Left colon (tissue), 2 donors: ENCODE data around the gene CIB1. TPM values are rescaled to one million over a fixed set of nuclear protein-coding genes. Genes with fewer than 3 reads are reported as not detected.

Experiments
- ATAC-seq: fragments of 200-7000 bp; cut with Tn5 transposase; one replicate; pipeline ENCODE4 v1.9.1; 2020; ENCODE audit warnings: mild to moderate bottlenecking, moderate library complexity
- DNase-seq, 2 donors: peaks; one replicate each; pipeline ENCODE4 v3.0.0-alpha.2; 2020
- intact Hi-C, 2 donors: fragments of 100-400 bp; cut with DNase I in 1 of 2; cut with micrococcal nuclease in 1 of 2; formaldehyde crosslinking; loops; one replicate each; pipeline versions ENCODE4 v1.11.2 to v1.14.0; 2022; cut with DNase I, micrococcal nuclease
- total RNA-seq, 2 donors: library from RNA; stranded (reverse); fragmentation: NEBNext Ultra II Directional; extraction: Animal tissue kit (Norgen Biotek cat#: 25700); gene quantifications; one replicate each; pipeline ENCODE4 v1.2.1, GENCODE V29; 2021
- donor health status: DM: no; HTN: no; CAD: no.
- donor health status: DM: yes; HTN: yes; CAD: no.

Gene CIB1
- total RNA-seq, 2 donors from 2014 or later: 235 to 242 TPM

GRCh38 chr15:90243943-90244639 lies 10.3 kb upstream of the CIB1 start:
- intact Hi-C loops: no loop called here
- DNase-seq (no peak), ATAC-seq (no peak)

- peak; percentile 15 for ATAC-seq
- intact Hi-C loops: no loop called here
- no peak for DNase-seq
These were observed 7.8 kb upstream of the CIB1 start for GRCh38 chr15:90241343-90242192.

GRCh38 chr15:90240856-90241255 lies 7.1 kb upstream of the CIB1 start:
- DNase-seq (no peak), ATAC-seq (no peak)
- intact Hi-C loops: no loop called here

- DNase-seq (no peak), ATAC-seq (no peak)
- intact Hi-C loops: no loop called here
These were observed 5.6 kb upstream of the CIB1 start for GRCh38 chr15:90239371-90239770.

- intact Hi-C loops: no loop called here
- no peak for DNase-seq
- ATAC-seq: no peak
These were observed 601 bp upstream of the CIB1 start, which contains the start of gene GDPGP1 for GRCh38 chr15:90234096-90234988. TSS of gene GDPGP1 (plus strand) at chr15:90234209. CDS start at chr15:90240909, 6,700 bp downstream.

- intact Hi-C loops: no loop called here
- DNase-seq (no peak), ATAC-seq (no peak)
These were observed 777 bp downstream of the CIB1 start for GRCh38 chr15:90232941-90233386.

GRCh38 chr15:90232196-90232595 lies 1.5 kb downstream of the CIB1 start:
- intact Hi-C loops: no loop called here
- DNase-seq (no peak), ATAC-seq (no peak)

- ATAC-seq (no peak), DNase-seq (peak; percentile 50 to 62)
- intact Hi-C loops: no loop called here
These were observed 2.4 kb downstream of the CIB1 start for GRCh38 chr15:90231028-90232017.

- intact Hi-C loops: no loop called here
- DNase-seq (no peak), ATAC-seq (no peak)
These were observed 3.1 kb downstream of the CIB1 start for GRCh38 chr15:90230610-90231009.

- ATAC-seq (peak; percentile 36), DNase-seq (peak; percentile 62 to 73)
- intact Hi-C loops: no loop called here
These were observed 3.7 kb downstream of the CIB1 start for GRCh38 chr15:90230071-90230494.

GRCh38 chr15:90228960-90229359 lies 4.8 kb downstream of the CIB1 start:
- no peak for DNase-seq
- ATAC-seq: no peak
- intact Hi-C loops: no loop called here

- DNase-seq: no peak
- ATAC-seq: no peak
- intact Hi-C loops: no loop called here
These were observed 5.6 kb downstream of the CIB1 start for GRCh38 chr15:90227816-90228772.

- intact Hi-C loops: no loop called here
- no peak for ATAC-seq
- no peak for DNase-seq
These were observed 6.4 kb downstream of the CIB1 start for GRCh38 chr15:90227336-90227735.

GRCh38 chr15:90225504-90226234 lies 8.1 kb downstream of the CIB1 start:
- ATAC-seq (no peak), DNase-seq (no peak)
- intact Hi-C loops: no loop called here

- DNase-seq: no peak
- intact Hi-C loops: no loop called here
- ATAC-seq: no peak
These were observed 8.7 kb downstream of the CIB1 start for GRCh38 chr15:90225047-90225446.

- DNase-seq (no peak), ATAC-seq (no peak)
- intact Hi-C loops: no loop called here
These were observed 10.1 kb downstream of the CIB1 start for GRCh38 chr15:90223441-90224165.
